HG02884 (cell line): ENCODE results near the gene SERPINA12.
A peak's percentile ranks its signal among the peaks of the same experiment; 100 is the strongest.
"Not testable (repeated sequence)": the region's sequence is repeated elsewhere in the genome, so short reads cannot be mapped to it uniquely, and the experiment has no call there.

Experiments
- ATAC-seq: cut with Tn5 transposase; IDR thresholded peaks from one replicate; pipeline ENCODE4 v1.9.1; 2021; ENCODE audit warnings: mild to moderate bottlenecking, moderate library complexity; ENCODE audit not compliant: unreplicated experiment

Gene SERPINA12

GRCh38 chr14:94494085-94494484, 15.2 kb downstream of the SERPINA12 start:
- peak; percentile 87 for ATAC-seq

GRCh38 chr14:94491511-94491910, 17.8 kb downstream of the SERPINA12 start:
- ATAC-seq, result no peak

GRCh38 chr14:94489336-94489735, 19.9 kb downstream of the SERPINA12 start:
- ATAC-seq, result no peak

- no peak for ATAC-seq
Measured at GRCh38 chr14:94486883-94487282, 22.4 kb downstream of the SERPINA12 start.

GRCh38 chr14:94485944-94486841, 23.1 kb downstream of the SERPINA12 start:
- no peak for ATAC-seq

GRCh38 chr14:94484481-94484880, 24.8 kb downstream of the SERPINA12 start:
- no peak for ATAC-seq

GRCh38 chr14:94483729-94484275, 25.5 kb downstream of the SERPINA12 start:
- ATAC-seq, result no peak

GRCh38 chr14:94483071-94483451, 26.2 kb downstream of the SERPINA12 start:
- no peak for ATAC-seq

GRCh38 chr14:94482132-94483070, 26.9 kb downstream of the SERPINA12 start:
- ATAC-seq, result not testable (repeated sequence)

- ATAC-seq, result no peak
Measured at GRCh38 chr14:94481468-94482131, 27.7 kb downstream of the SERPINA12 start.

GRCh38 chr14:94480809-94481208, 28.5 kb downstream of the SERPINA12 start:
- no peak for ATAC-seq

GRCh38 chr14:94478420-94478819, 30.8 kb downstream of the SERPINA12 start:
- no peak for ATAC-seq

GRCh38 chr14:94476023-94476422, 33.2 kb downstream of the SERPINA12 start, which contains the start of gene SERPINA9:
Gene SERPINA9, minus strand, starts transcription at chr14:94476197. Its CDS starts 6,357 bp downstream, at chr14:94469840.
- ATAC-seq, result no peak

- no peak for ATAC-seq
Measured at GRCh38 chr14:94474581-94475031, 34.7 kb downstream of the SERPINA12 start.

GRCh38 chr14:94473666-94474410, 35.4 kb downstream of the SERPINA12 start:
- no peak for ATAC-seq

GRCh38 chr14:94472842-94473241, 36.4 kb downstream of the SERPINA12 start:
- ATAC-seq, result no peak

- ATAC-seq, result no peak
Measured at GRCh38 chr14:94471045-94471444, 38.2 kb downstream of the SERPINA12 start.

GRCh38 chr14:94470311-94470710, 39.0 kb downstream of the SERPINA12 start:
- no peak for ATAC-seq

GRCh38 chr14:94469261-94469660, 40.0 kb downstream of the SERPINA12 start:
- no peak for ATAC-seq
